ENCODE data around the gene TUBA3E.
"Not testable (repeated sequence)": the region's sequence is repeated elsewhere in the genome, so short reads cannot be mapped to it uniquely, and the experiment has no call there.

The TUBA3E gene

GRCh38 chr2:130160838-130161705, 37.2 kb downstream of the TUBA3E start:
- DNase-seq = not testable (repeated sequence)

DNA sequence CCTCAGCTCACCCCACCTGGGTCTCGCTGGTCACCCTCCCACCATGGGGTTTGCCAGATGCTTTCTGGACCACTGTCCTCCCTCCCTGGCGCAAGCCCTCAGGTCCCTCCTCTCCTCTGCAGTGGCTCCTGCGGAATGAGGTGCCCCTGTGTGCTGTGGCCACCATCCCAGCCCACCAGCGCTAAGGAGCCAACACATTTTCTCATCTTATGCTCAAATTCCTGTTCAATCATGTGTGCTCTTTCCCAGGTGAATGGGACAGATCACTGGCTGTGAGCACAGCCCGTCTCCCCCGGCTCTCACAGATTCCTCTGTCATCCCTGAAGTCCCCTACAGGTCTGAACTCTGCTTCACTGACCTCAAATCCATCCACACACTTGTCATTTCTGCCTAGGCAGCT, 38.1 kb downstream of the TUBA3E start:
- no peak for DNase-seq

DNA sequence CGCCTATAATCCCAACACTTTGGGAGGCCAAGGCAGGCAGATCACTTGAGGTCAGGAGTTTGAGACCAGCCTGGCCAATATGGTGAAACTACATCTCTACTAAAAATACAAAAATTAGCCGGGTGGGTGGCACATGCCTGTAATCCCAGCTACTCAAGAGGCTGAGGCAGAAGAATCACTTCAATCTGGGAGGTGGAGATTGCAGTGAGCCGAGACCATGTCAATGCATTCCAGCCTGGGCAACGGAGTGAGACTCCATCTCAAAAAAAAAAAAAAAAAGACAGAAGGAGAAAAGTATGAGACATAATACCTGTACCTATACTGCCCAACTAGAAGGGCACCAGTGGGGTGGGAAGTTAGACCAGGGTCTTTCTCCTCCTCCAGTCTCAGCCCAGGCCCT, 38.9 kb downstream of the TUBA3E start:
- DNase-seq = not testable (repeated sequence)

DNA sequence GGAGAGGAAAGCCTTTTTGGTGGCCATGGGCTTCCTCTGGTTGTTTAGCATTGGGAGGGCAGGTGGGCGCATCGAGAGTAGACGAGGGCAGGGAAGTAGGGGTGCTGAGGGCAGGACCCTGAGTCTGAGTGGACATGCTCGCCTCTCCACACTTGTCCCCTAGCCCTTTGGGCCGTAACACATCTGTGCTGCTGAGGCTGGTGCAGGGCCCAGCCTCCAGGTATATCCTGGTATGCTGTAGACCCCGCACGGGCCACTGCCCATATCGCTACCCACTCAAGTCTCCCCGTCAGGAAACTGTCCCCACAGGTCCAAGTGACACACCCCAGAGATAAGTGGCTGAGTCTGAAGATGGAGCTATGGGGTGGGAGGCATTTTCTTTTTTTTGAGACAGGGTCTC, 39.6 kb downstream of the TUBA3E start:
- DNase-seq = no peak

DNA sequence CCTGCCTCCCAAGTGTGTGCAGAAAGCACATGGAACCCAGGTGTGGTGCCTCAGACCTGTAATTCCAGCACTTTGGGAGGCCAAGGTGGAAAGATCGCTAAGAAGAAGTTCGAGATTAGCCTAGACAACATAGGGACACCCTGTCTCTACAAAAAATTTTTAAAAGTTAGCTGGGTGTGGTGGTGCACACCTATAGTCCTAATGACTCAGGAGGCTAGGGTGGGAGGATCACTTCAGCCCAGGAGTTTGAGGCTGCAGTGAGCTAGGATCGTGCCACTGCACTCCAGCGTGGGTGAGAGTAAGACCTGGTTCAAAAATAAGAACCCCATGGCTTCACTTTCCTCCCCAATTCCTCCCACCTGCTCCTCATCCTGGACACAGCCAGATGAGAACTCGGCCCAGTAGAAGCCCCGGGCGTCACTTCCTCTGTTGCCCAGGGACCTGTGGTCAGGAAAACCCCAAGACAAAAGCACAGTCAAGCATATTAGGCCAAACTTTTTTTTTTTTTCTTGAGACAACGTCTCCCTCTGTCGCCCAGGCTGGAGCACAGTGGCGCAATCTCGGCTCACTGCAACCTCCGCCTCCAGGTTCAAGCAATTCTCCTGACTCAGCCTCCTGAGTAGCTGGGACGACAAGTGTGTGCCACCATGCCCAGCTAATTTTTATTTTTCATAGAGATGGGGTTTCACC, 40.3 kb downstream of the TUBA3E start:
- not testable (repeated sequence) for DNase-seq

GRCh38 chr2:130157354-130157753, 40.9 kb downstream of the TUBA3E start:
- DNase-seq = not testable (repeated sequence)

GRCh38 chr2:130156624-130157004, 41.6 kb downstream of the TUBA3E start:
- no peak for DNase-seq

DNA sequence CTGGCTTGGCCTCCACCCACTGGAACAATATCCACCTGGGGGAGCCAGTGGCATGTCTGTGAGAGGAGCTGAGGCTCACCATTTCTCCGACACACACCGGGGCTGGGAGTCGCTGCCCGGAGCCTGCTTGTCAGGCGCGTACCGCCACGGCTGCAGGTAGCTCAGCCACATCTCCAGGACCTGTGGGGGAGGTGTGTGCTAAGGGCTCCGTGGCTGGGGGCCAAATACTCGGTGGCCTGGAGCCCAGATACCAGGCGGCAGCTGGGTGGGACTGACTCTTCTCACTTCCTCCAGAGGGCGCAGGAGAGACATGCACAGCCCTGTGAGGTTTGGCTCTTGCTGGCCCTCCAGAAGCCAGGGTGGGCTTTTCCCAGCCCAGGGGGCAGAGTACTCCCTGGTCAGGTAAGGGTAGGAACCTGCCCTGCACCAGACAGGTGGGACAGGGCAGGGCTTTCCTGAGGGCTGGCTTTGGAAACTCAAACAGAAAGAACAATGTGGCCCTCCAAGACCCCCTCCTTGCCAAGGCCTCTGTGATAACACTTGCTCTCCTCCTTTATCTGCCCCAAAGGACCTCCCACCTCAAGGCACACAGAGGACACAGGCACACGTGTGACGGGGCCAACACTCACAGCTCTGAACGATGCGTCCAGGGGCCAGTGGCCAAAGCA, 42.1 kb downstream of the TUBA3E start:
- not testable (repeated sequence) for DNase-seq

- no peak for DNase-seq
These were observed 43.2 kb downstream of the TUBA3E start for GRCh38 chr2:130154773-130155765.

GRCh38 chr2:130154423-130154770, 43.8 kb downstream of the TUBA3E start:
- not testable (repeated sequence) for DNase-seq

DNA sequence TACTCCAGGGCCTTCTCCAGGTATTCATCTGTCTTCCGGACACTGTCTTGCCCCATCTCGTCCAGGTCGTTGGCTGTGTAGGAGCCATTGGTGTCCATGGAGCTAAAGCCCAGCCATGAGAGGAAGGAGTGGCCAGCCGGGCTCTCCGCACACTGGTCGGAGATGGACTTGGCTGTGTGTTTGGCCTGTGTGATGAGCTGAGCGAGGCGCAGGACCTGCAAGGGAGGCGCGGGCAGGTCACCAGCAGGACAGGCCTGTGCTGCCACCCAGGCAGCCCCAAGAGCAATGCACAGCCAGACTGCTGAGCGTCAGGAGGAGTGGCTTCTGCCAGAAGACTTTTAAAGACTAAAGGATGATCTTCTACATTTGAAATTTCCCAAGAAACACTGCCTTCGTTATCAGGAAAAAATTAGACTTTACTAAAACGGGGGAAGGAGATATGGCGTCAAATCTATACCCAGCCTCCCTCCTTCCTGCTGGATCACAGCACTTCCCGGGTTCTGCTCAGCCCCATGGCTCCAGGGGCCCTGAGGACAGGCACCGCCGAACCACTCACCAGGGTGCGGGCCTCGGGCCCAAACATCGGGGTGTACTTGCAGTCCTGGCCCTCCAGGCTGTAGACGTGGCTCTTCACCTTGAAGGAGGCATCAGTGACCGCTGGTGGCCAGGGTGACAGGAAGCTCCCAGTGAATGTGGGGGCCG, 44.4 kb downstream of the TUBA3E start:
- not testable (repeated sequence) for DNase-seq

- no peak for DNase-seq
These were observed 45.2 kb downstream of the TUBA3E start for GRCh38 chr2:130152816-130153595.

DNA sequence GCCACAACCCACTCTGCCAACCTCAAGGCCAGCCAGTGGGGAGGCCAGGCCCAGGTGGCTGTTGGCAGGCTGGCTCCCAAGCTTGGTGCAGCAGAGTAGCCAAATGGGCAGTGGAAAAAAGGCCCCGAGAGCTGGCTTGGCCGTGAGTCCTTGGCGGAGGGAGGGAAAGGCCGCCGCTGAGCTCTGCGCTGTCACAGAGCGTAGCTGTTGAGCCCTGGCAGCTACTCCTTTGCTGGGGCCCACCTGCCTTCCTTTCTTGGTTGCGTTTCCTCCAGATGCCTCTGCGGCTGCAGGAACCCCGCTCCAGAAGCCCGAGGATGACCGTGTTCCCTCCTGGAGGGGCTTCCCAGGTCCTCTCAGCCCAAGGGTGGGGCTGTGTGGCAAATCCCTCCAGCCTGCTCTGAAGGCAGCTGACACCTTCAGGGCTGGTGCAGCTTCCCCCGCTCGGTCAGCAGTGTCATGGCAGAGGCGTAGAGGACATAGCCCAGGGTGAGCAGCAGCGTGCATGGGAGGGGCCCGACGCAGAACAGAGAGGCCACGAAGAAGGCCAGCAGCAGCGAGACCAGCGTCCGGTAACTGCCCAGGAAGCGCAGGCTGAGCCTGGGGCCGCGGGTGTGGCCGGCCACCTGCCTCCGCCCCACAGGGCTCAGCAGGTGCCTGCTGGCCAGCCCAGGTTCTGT, 46.0 kb downstream of the TUBA3E start:
- DNase-seq = not testable (repeated sequence)

GRCh38 chr2:130151145-130151512, 47.1 kb downstream of the TUBA3E start:
- DNase-seq = not testable (repeated sequence)

- no peak for DNase-seq
These were observed 47.8 kb downstream of the TUBA3E start for GRCh38 chr2:130150181-130151144.

- DNase-seq = not testable (repeated sequence)
These were observed 49.7 kb downstream of the TUBA3E start for GRCh38 chr2:130148515-130148914.

DNA sequence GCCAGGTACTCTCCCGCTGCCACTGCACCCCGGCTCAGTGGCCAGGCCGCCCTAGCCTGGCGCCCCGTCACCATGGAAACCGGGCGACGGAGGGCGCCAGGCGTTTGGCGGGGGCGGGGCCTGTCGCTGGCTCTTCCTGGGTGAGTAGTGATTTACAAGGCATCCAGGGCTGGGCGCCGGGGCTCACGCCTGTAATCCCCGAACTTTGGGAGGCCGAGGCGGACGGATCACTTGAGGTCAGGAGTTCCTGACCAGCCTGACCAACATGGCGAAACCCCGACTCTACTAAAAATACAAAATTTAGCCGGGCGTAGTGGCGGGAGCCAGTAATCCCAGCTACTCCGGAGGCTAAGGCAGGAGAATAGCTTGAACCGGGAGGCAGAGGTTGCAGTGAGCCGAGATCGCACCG, 53.2 kb downstream of the TUBA3E start, which contains the start of gene CCDC74B:
CCDC74B (minus strand) TSS at position 107 of the 409 bp plus-strand sequence. CDS start 116 bp downstream, outside the sequence.
- DNase-seq = peak; percentile 54

DNA sequence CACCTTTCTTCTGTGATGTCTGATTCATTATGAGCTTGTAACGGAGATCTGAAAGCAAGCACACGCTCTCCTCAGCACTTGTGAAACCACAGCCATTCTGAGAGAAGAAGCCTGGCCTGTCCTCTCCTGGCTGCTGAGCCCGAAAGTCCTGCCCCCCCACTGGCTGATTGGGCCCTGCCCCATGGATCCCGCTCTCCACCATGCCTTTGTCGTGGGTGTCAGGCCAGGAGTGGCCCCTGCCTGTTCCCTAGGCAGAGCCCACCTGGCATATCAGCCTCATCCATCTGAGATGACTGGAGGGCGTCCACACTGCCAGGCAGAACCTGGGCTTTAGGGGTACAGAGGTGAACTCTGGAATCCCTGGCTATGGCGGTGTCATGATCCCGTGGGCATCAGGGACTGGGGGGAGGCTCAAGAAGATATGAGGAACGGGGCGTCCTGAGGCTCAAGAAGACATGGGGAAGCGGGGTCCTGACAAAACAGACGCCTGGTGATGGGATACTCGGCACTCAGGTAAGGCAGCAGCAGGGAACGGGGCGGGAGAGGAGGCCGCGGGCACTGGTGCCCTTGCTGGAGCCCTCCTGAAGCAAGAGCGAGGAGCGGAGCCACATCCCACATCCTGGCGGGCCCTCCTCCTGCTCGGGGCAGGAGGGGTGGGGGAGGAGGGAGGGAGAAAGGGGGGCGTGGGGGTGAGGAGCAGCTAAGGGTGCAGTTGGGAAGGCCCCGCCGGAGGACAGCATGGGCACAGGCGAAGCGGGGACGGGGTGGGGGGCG, 54.8 kb downstream of the TUBA3E start:
- not testable (repeated sequence) for DNase-seq

Data from activated CD4-positive, CD25-positive, alpha-beta regulatory T cell treated with anti-CD3 and anti-CD28 coated beads, Interleukin-2, amount 50 U/mL, for 72 hours (primary cell).